ENCODE measurements around the gene ADARB2. TPM values are rescaled to one million over a fixed set of nuclear protein-coding genes. Genes with fewer than 3 reads are reported as not detected.

ADARB2 gene
- total and polyA plus RNA-seq, 2 experiments from 2014 or later, result 1.6 to 3.1 TPM

DNA sequence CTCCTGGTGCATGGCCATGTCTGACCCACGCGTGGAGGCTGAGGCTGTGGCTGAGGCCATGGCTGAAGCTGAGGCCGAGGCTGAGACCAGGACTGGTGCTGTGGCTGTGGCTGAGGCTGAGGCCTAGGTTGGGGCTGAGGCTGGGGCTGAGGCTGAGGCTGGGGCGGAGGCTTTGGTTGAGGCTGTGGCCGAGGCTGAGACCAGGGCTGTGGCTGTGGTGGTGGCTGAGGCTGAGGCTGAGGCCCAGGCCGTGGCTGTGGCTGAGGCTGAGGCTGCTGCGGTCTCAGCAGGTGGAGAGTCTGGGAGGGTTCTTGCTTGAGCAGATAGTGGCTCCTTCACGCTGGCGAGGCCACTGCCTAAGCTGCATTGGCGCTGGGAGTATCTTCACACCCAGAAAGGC lies 604.7 kb downstream of the ADARB2 start:
- Histone ChIP-seq H3K27ac (no peak overlapping the region), H3K36me3 (peaks cover 19% of the 10 kb centered on the region), H3K9me3 (ENCODE audit: low read depth) (no peaks in the 10 kb centered on the region), H3K4me3 (no peak overlapping the region), H3K4me1 (ENCODE audit: low read depth) (no peaks in the 10 kb centered on the region), H3K27me3 (no peaks in the 10 kb centered on the region)
- no peak for DNase-seq (ENCODE audit: low read depth in 1 of 2, low spot score in 1 of 2)
- no peak for TF ChIP-seq CTCF (IDR thresholded peaks at IDR 0.05; ENCODE audit: low read depth, low read length)

DNA sequence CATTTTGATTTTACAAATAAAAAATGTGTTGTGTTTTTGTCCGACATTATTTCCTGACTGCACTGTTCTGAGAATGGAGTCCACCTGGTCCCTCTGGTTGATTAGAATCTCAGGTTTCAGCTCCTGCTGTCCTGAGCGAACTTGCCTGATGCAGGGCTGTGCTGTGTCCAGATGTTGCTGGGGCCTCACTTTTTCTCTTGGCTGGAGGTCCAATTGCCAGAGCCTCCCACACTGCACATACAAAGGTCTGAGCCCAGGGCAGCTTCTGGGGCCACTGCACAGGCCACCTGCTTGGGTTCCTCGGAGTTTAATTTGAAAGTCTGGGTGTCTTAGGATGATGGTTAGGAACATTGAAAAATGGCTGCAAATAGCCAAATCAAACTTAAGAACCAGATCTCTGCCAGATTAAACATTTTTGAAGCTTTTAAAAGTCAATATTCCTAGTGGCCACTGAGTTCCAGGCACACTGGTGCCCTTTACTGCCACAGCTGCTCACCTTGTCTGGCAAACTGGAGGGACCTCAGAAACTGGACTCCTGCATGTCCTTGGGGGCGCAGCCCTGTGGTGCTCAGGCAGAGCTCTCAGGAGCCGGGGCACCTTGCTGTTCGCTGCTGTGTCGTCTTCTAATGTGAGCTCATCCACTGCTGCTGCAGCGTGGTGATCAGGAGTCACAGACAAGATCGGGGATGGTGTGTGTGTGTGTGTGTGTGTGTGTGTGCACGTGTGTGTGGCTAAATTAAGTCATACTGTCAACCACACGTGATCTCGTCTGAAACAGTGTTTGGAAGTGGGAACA lies 606.1 kb downstream of the ADARB2 start:
- Histone ChIP-seq H3K27me3 (no peaks in the 10 kb centered on the region), H3K4me3 (no peak overlapping the region), H3K4me1 (ENCODE audit: low read depth) (no peaks in the 10 kb centered on the region), H3K36me3 (peaks cover 19% of the 10 kb centered on the region), H3K27ac (no peak overlapping the region), H3K9me3 (ENCODE audit: low read depth) (no peaks in the 10 kb centered on the region)
- no peak for DNase-seq (ENCODE audit: low read depth in 1 of 2, low spot score in 1 of 2)
- no peak for TF ChIP-seq CTCF (IDR thresholded peaks at IDR 0.05; ENCODE audit: low read depth, low read length)

DNA sequence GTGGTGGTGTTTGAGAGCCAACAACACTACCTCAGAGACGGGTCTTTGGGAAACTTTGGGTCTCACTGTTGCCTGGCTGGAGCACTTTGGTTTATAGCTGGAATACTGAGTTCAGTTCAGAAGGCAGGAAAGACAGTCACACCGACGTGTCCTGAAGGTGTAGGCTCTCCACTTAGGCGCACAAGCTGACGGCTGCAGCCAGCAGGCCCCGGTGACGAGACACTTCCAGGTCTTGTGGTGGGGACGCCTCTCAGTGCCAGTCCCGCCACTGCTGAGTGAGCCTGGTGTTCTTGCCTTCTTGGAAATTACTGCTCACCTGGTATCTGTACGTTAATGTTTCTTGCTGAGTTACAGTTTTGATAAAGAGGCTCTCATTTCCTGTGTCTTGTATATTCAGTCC lies 607.1 kb downstream of the ADARB2 start:
- DNase-seq (ENCODE audit: low read depth in 1 of 2, low spot score in 1 of 2), result no peak
- no peaks in the 10 kb centered on the region for H3K27me3 ChIP-seq
- TF ChIP-seq CTCF (IDR thresholded peaks at IDR 0.05; ENCODE audit: low read depth, low read length), result no peak

DNA sequence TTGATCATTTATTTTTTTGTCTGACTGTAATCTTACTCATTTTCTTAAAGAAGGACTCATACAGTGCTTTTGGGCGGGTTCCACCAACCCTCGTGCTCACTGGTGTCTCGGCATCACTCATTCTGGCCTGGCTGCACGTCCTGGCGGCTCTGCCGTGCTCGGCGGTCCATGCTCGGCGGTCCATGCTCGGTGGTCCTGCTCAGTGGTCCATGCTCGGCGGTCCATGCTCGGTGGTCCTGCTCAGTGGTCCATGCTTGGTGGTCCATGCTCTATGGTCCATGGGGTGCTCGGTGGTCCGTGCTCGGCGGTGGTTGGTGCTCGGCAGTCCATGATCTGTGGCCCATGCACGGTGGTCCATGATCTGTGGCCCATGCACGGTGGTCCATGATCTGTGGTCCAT lies 608.7 kb downstream of the ADARB2 start:
- Histone ChIP-seq H3K27ac (no peak overlapping the region), H3K9me3 (ENCODE audit: low read depth) (no peaks in the 10 kb centered on the region), H3K36me3 (peaks cover 31% of the 10 kb centered on the region), H3K27me3 (no peaks in the 10 kb centered on the region), H3K4me1 (ENCODE audit: low read depth) (no peaks in the 10 kb centered on the region), H3K4me3 (no peak overlapping the region)
- TF ChIP-seq CTCF (IDR thresholded peaks at IDR 0.05; ENCODE audit: low read depth, low read length), result no peak
- no peak for DNase-seq (ENCODE audit: low read depth in 1 of 2, low spot score in 1 of 2)

More for the DNA sequence above, 607.1 kb downstream of the ADARB2 start:
- Histone ChIP-seq H3K27ac (no peak overlapping the region), H3K36me3 (peaks cover 22% of the 10 kb centered on the region), H3K4me1 (ENCODE audit: low read depth) (no peaks in the 10 kb centered on the region), H3K9me3 (ENCODE audit: low read depth) (no peaks in the 10 kb centered on the region), H3K4me3 (no peak overlapping the region)

- TF ChIP-seq CTCF (IDR thresholded peaks at IDR 0.05; ENCODE audit: low read depth, low read length), result no peak
- Histone ChIP-seq H3K27ac (no peak overlapping the region), H3K9me3 (ENCODE audit: low read depth) (no peaks in the 10 kb centered on the region), H3K4me3 (no peak overlapping the region), H3K27me3 (no peaks in the 10 kb centered on the region), H3K4me1 (ENCODE audit: low read depth) (no peaks in the 10 kb centered on the region), H3K36me3 (peaks cover 31% of the 10 kb centered on the region)
- no peak for DNase-seq (ENCODE audit: low read depth in 1 of 2, low spot score in 1 of 2)
These were observed 609.2 kb downstream of the ADARB2 start for GRCh38 chr10:1128115-1128514.
